Measurements from ENCODE around the gene SLC15A4. TPM values are rescaled to one million over a fixed set of nuclear protein-coding genes. Genes with fewer than 3 reads are reported as not detected.

Gene SLC15A4
- polyA plus RNA-seq, 1 of the 3 experiments (the other 2 are of a cell fraction), result 14.5 TPM

- Histone ChIP-seq H2AFZ (ENCODE audit: low read depth) (no peak overlapping the region), H4K20me1 (ENCODE audit: insufficient read depth) (no peaks in the 10 kb centered on the region), H3F3A (replicated peaks; ENCODE audit: insufficient read depth) (no peaks in the 10 kb centered on the region), H3K9me3 (no peaks in the 10 kb centered on the region), H3K9me2 (no peaks in the 10 kb centered on the region), H3K27ac (ENCODE audit: low read depth in 2 of 2, low read length in 1 of 2) (no peak overlapping the region), H3K4me1 (ENCODE audit: control insufficient read depth in 1 of 2, insufficient read depth in 2 of 2, low read depth in 1 of 2, low read length in 1 of 2) (no peaks in the 10 kb centered on the region; a peak in 1 of 4 replicates), H3K4me3 (ENCODE audit: low read depth in 2 of 2, low read length in 1 of 2) (no peak overlapping the region), H3K9ac (no peak overlapping the region), H3K36me3 (replicated peaks in 1 of 2; ENCODE audit: control insufficient read depth in 1 of 2, insufficient read depth in 2 of 2, low read length in 1 of 2) (peaks cover 13 to 25% of the 10 kb centered on the region in 2 experiments), H3K4me2 (no peak overlapping the region), H3K79me2 (ENCODE audit: insufficient read depth) (no peaks in the 10 kb centered on the region), H3K27me3 (ENCODE audit: insufficient read depth) (no peaks in the 10 kb centered on the region)
- no peak for DNase-seq
- 88% methylated on average over 12 of the region's 12 CpGs for WGBS (ENCODE audit: low lambda C conversion rate)
- TF ChIP-seq EP300 (IDR thresholded peaks at IDR 0.05; ENCODE audit: borderline replicate concordance in 1 of 2, low read depth in 1 of 2, low read length in 1 of 2) (no peak), POLR2AphosphoS5 (IDR thresholded peaks at IDR 0.05; ENCODE audit: low read depth, low read length) (no peak), RCOR1 (IDR thresholded peaks at IDR 0.05; ENCODE audit: low read length) (no peak), GATA2 (CRISPR knock-in tag; IDR thresholded peaks at IDR 0.05) (no peak), RFX5 (IDR thresholded peaks at IDR 0.05; ENCODE audit: low read length) (no peak), TAF1 (IDR thresholded peaks at IDR 0.05; ENCODE audit: borderline replicate concordance, low read depth, low read length) (no peak), MXI1 (IDR thresholded peaks at IDR 0.05; ENCODE audit: low read depth, low read length) (no peak), CHD2 (IDR thresholded peaks at IDR 0.05; ENCODE audit: low read length, partially characterized antibody) (no peak)
- ChIA-PET POLR2A (interaction anchor here (0.6 kb wide), 1 partner anchor 32 kb away, joined by 3 read pairs; no protein-coding TSS in a partner anchor), CTCF (no interaction called here)
These were observed 34.3 kb downstream of the SLC15A4 start for GRCh38 chr12:128789356-128789929.

- H3K36me3 ChIP-seq (replicated peaks in 1 of 2; ENCODE audit: control insufficient read depth in 1 of 2, insufficient read depth in 2 of 2, low read length in 1 of 2), result peaks cover 7 to 9% of the 10 kb centered on the region in 2 experiments
These were observed 35.9 kb downstream of the SLC15A4 start for GRCh38 chr12:128787827-128788226.

More at GRCh38 chr12:128787827-128788226, 35.9 kb downstream of the SLC15A4 start:
- H3K27ac ChIP-seq (ENCODE audit: low read depth in 2 of 2, low read length in 1 of 2), result no peak overlapping the region
- no peak for DNase-seq
- no peaks in the 10 kb centered on the region for H3K79me2 ChIP-seq (ENCODE audit: insufficient read depth)
- ChIA-PET POLR2A (no interaction called here), CTCF (interaction anchor here (0.9 kb wide), 1 partner anchor 37 kb away, joined by 3 read pairs; no protein-coding TSS in a partner anchor)
- no peaks in the 10 kb centered on the region for H3K9me2 ChIP-seq
- no peaks in the 10 kb centered on the region for H4K20me1 ChIP-seq (ENCODE audit: insufficient read depth)
- H3F3A ChIP-seq (replicated peaks; ENCODE audit: insufficient read depth), result no peaks in the 10 kb centered on the region
- H3K4me3 ChIP-seq (ENCODE audit: low read depth in 2 of 2, low read length in 1 of 2), result no peak overlapping the region
- H3K27me3 ChIP-seq (ENCODE audit: insufficient read depth), result no peaks in the 10 kb centered on the region
- H3K9ac ChIP-seq, result no peak overlapping the region
- no peaks in the 10 kb centered on the region for H3K9me3 ChIP-seq
- 50% methylated on average over 1 of the region's 2 CpGs for WGBS (ENCODE audit: low lambda C conversion rate)
- H3K4me1 ChIP-seq (ENCODE audit: control insufficient read depth in 1 of 2, insufficient read depth in 2 of 2, low read depth in 1 of 2, low read length in 1 of 2), result no peaks in the 10 kb centered on the region; a peak in 1 of 4 replicates
- no peak overlapping the region for H3K4me2 ChIP-seq
- TF ChIP-seq FOXM1 (IDR thresholded peaks at IDR 0.05; ENCODE audit: low read depth), result no peak
- no peak for TF ChIP-seq MXI1 (IDR thresholded peaks at IDR 0.05; ENCODE audit: low read depth, low read length)
- TF ChIP-seq, protein P1, sequence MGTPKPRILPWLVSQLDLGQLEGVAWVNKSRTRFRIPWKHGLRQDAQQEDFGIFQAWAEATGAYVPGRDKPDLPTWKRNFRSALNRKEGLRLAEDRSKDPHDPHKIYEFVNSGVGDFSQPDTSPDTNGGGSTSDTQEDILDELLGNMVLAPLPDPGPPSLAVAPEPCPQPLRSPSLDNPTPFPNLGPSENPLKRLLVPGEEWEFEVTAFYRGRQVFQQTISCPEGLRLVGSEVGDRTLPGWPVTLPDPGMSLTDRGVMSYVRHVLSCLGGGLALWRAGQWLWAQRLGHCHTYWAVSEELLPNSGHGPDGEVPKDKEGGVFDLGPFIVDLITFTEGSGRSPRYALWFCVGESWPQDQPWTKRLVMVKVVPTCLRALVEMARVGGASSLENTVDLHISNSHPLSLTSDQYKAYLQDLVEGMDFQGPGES (IDR thresholded peaks at IDR 0.05; ENCODE audit: low read depth, low read length), result no peak
- no peak for TF ChIP-seq TCF12 (IDR thresholded peaks at IDR 0.05)
- TF ChIP-seq, protein P2, sequence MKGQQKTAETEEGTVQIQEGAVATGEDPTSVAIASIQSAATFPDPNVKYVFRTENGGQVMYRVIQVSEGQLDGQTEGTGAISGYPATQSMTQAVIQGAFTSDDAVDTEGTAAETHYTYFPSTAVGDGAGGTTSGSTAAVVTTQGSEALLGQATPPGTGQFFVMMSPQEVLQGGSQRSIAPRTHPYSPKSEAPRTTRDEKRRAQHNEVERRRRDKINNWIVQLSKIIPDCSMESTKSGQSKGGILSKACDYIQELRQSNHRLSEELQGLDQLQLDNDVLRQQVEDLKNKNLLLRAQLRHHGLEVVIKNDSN (IDR thresholded peaks at IDR 0.05; ENCODE audit: borderline replicate concordance, low read depth), result no peak
- no peak for TF ChIP-seq USF2 (IDR thresholded peaks at IDR 0.05; ENCODE audit: borderline replicate concordance, low read depth, low read length)
- no peak overlapping the region for H2AFZ ChIP-seq (ENCODE audit: low read depth)

Measured in SK-N-SH (cell line).